ENCODE data around the gene OARD1. TPM values are rescaled to one million over a fixed set of nuclear protein-coding genes. Genes with fewer than 3 reads are reported as not detected.

OARD1 gene
- total RNA-seq, 1 donor: 7.2 TPM

GRCh38 chr6:41073203-41073967, 1.2 kb upstream of the OARD1 start:
- H3K27me3 ChIP-seq (ENCODE audit: insufficient read depth, low read length): no peaks in the 10 kb centered on the region
- peaks cover 21% of the 10 kb centered on the region for H3K4me1 ChIP-seq (ENCODE audit: insufficient read depth, low read length)
- peak overlapping the region; percentile 83 for H2AFZ ChIP-seq (ENCODE audit: low read length)
- peak overlapping the region; percentile 87 for H3K4me3 ChIP-seq (ENCODE audit: insufficient read depth, low read length)
- H3K4me2 ChIP-seq (ENCODE audit: insufficient read depth, low read length): peak overlapping the region; percentile 100
- H3K36me3 ChIP-seq (ENCODE audit: insufficient read depth, low read length): no peaks in the 10 kb centered on the region
- H3K79me2 ChIP-seq (ENCODE audit: insufficient read depth, low read length): peaks cover 47% of the 10 kb centered on the region
- DNase-seq (ENCODE audit: insufficient read length, low spot score, missing footprints): peak; percentile 88
- peaks cover 7% of the 10 kb centered on the region for H4K20me1 ChIP-seq (ENCODE audit: insufficient read depth, low read length)
- peak; percentile 15 for TF ChIP-seq CTCF (IDR thresholded peaks at IDR 0.05; ENCODE audit: extremely low read depth, low read depth, low read length)
- H3K9me3 ChIP-seq (ENCODE audit: low read depth, low read length): no peaks in the 10 kb centered on the region
- H3K27ac ChIP-seq (ENCODE audit: low read depth, low read length): peak overlapping the region; percentile 92

- TF ChIP-seq CTCF (IDR thresholded peaks at IDR 0.05; ENCODE audit: extremely low read depth, low read depth, low read length): no peak
- H3K36me3 ChIP-seq (ENCODE audit: insufficient read depth, low read length): peaks cover 2% of the 10 kb centered on the region
Observed at GRCh38 chr6:41072836-41073202, 663 bp upstream of the OARD1 start, which contains the start of gene NFYA. Gene NFYA (plus strand): TSS chr6:41072974. CDS start chr6:41079090, 6,116 bp downstream.

GRCh38 chr6:41071501-41071922, 644 bp downstream of the OARD1 start:
- peaks cover 29% of the 10 kb centered on the region for H3K79me2 ChIP-seq (ENCODE audit: insufficient read depth, low read length)
- H3K27ac ChIP-seq (ENCODE audit: low read depth, low read length): peak overlapping the region; percentile 94
- no peak for TF ChIP-seq CTCF (IDR thresholded peaks at IDR 0.05; ENCODE audit: extremely low read depth, low read depth, low read length)
- no peaks in the 10 kb centered on the region for H3K27me3 ChIP-seq (ENCODE audit: insufficient read depth, low read length)
- H3K4me2 ChIP-seq (ENCODE audit: insufficient read depth, low read length): peak overlapping the region; percentile 94
- H4K20me1 ChIP-seq (ENCODE audit: insufficient read depth, low read length): peaks cover 7% of the 10 kb centered on the region
- peak; percentile 42 for DNase-seq (ENCODE audit: insufficient read length, low spot score, missing footprints)
- H3K4me3 ChIP-seq (ENCODE audit: insufficient read depth, low read length): peak overlapping the region; percentile 87
- peaks cover 21% of the 10 kb centered on the region for H3K4me1 ChIP-seq (ENCODE audit: insufficient read depth, low read length)
- peaks cover 2% of the 10 kb centered on the region for H3K36me3 ChIP-seq (ENCODE audit: insufficient read depth, low read length)
- H3K9me3 ChIP-seq (ENCODE audit: low read depth, low read length): no peaks in the 10 kb centered on the region
- peak overlapping the region; percentile 95 for H2AFZ ChIP-seq (ENCODE audit: low read length)

More at GRCh38 chr6:41072836-41073202, 663 bp upstream of the OARD1 start, which contains the start of gene NFYA:
- Histone ChIP-seq H3K79me2 (ENCODE audit: insufficient read depth, low read length) (peaks cover 42% of the 10 kb centered on the region), H3K4me3 (ENCODE audit: insufficient read depth, low read length) (peak within 1 kb of the TSS; percentile 87), H3K4me2 (ENCODE audit: insufficient read depth, low read length) (peak within 1 kb of the TSS; percentile 100), H2AFZ (ENCODE audit: low read length) (peak within 1 kb of the TSS; percentile 95), H3K4me1 (ENCODE audit: insufficient read depth, low read length) (peaks cover 21% of the 10 kb centered on the region), H4K20me1 (ENCODE audit: insufficient read depth, low read length) (peaks cover 7% of the 10 kb centered on the region), H3K9me3 (ENCODE audit: low read depth, low read length) (no peaks in the 10 kb centered on the region), H3K27ac (ENCODE audit: low read depth, low read length) (peak within 1 kb of the TSS; percentile 94), H3K27me3 (ENCODE audit: insufficient read depth, low read length) (no peaks in the 10 kb centered on the region)
- peak; percentile 99 for DNase-seq (ENCODE audit: insufficient read length, low spot score, missing footprints)

GRCh38 chr6:41066867-41067304, 5.3 kb downstream of the OARD1 start:
- Histone ChIP-seq H4K20me1 (ENCODE audit: insufficient read depth, low read length) (no peaks in the 10 kb centered on the region), H3K36me3 (ENCODE audit: insufficient read depth, low read length) (peaks cover 2% of the 10 kb centered on the region), H3K27me3 (ENCODE audit: insufficient read depth, low read length) (no peaks in the 10 kb centered on the region), H3K4me2 (ENCODE audit: insufficient read depth, low read length) (no peak overlapping the region), H3K9me3 (ENCODE audit: low read depth, low read length) (no peaks in the 10 kb centered on the region), H2AFZ (ENCODE audit: low read length) (no peak overlapping the region), H3K27ac (ENCODE audit: low read depth, low read length) (no peak overlapping the region), H3K4me3 (ENCODE audit: insufficient read depth, low read length) (no peak overlapping the region), H3K79me2 (ENCODE audit: insufficient read depth, low read length) (no peaks in the 10 kb centered on the region), H3K4me1 (ENCODE audit: insufficient read depth, low read length) (peaks cover 5% of the 10 kb centered on the region)
- TF ChIP-seq CTCF (IDR thresholded peaks at IDR 0.05; ENCODE audit: extremely low read depth, low read depth, low read length): peak; percentile 88
- DNase-seq (ENCODE audit: insufficient read length, low spot score, missing footprints): no peak

Measured in osteoblast (primary cell).